Activated T-helper 1 cell treated with anti-CD3 and anti-CD28 coated beads, Interleukin-2, amount 50 U/mL, for 16 hours (primary cell): ENCODE measurements around the gene NLRC3.
"Not testable (repeated sequence)": the region's sequence is repeated elsewhere in the genome, so short reads cannot be mapped to it uniquely, and the experiment has no call there.

Source experiments
- DNase-seq, 2 donors: peaks; one replicate each; pipeline ENCODE4 v3.0.0-alpha.2; 2020; ENCODE audit warnings: low read depth in 1 of 2, low spot score in 1 of 2

NLRC3 gene

GRCh38 chr16:3577302-3577752, at the start of gene NLRC3:
TSS of gene NLRC3 (minus strand) at chr16:3577403. CDS start at chr16:3565036, 12,367 bp downstream.
- DNase-seq, result peak; percentile 13 to 30

- DNase-seq, result no peak
Observed at GRCh38 chr16:3625911-3626732, 48.9 kb upstream of the NLRC3 start.

GRCh38 chr16:3625331-3625730, 48.1 kb upstream of the NLRC3 start:
- DNase-seq, result no peak

GRCh38 chr16:3623642-3624041, 46.4 kb upstream of the NLRC3 start:
- no peak for DNase-seq

- DNase-seq, result no peak
Observed at GRCh38 chr16:3618769-3619141, 41.6 kb upstream of the NLRC3 start.

DNA sequence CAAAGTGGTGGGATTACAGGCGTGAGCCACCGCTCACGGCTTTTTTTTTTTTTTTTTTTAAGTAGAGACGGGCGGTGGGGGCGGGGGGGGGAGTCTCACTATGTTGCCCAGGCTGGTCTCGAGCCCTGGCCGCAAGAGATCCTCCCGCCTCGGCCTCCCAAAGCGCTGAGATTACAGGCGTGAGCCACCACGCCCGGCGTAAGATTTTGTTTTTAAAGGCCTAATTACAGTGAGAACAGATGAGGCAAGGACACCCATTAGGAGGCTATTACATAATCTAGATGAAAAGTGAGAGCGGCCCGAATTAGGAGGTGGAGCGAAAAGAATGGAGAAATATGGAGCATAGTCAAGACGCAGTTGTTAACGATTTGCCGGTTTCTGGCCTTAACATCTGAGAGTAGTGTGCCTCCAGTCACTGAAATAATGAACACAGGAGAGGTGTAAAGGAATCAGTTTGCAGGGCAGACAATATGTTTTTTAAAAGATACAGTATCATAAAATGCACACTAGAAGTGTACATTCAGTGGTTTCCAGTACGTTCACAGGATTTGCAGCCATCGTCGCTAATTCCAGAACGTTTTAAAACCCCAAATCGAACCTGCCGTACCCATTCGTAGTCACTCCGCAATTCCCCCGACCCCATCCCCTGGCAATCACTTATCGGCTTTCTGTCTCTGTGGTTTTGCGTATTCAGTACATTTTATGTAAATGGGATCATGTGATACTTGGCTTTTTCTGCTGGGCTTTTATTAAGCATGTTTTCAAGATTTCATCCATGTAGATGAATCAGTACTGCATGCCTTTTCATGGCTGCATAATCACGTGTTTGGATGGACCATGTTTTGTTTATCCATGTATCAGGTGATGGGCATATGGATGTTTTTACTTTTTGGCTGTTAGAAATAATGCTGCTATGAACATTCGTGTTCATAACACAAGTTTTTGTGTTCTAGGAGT, 35.6 kb upstream of the NLRC3 start:
- DNase-seq, result no peak

DNA sequence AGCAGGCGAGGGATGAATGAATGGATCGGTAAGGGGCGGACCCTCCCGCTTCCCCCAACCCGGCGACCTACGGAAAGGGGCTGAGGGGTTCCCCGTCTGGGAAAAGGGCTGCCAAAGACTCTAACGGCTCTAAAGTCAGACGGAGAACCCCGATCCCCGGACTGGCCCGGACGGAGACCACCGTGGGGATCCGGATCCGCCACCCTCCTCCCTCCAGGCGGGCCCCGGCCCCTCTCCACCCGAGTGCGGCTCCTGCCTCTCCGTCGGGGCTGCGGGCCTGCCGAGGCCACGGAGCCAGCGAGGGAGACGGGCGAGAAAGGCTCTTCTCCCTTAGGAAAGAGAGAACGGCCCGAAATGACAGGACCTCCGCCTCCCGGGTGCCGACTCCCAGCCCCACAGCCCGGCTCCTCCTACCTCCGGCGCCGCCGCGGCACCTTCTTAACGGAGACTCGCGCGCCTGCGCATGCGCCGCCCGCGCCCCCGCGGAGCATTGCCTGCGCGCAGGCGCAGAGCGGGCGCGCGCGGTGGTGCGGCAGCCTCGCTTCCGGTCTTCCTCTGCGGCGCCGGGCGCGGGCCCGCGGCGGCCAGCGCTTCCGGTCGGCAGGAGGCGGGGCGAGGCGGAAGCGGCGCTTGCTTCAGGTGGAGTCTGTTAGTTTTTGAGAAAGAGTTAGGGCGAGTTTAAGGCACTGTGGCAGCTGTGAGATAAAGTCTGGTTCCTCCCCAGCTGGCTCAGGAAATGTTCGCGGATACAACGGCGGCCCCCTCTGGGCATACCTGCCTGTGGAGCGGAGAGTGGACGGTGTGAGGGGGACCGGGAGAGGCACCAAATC, 34.2 kb upstream of the NLRC3 start, which contains the start of gene SLX4:
SLX4 (minus strand) TSS at position 461 of the 830 bp plus-strand sequence. CDS start 2,642 bp downstream, outside the sequence.
- peak; percentile 74 to 88 for DNase-seq

DNA sequence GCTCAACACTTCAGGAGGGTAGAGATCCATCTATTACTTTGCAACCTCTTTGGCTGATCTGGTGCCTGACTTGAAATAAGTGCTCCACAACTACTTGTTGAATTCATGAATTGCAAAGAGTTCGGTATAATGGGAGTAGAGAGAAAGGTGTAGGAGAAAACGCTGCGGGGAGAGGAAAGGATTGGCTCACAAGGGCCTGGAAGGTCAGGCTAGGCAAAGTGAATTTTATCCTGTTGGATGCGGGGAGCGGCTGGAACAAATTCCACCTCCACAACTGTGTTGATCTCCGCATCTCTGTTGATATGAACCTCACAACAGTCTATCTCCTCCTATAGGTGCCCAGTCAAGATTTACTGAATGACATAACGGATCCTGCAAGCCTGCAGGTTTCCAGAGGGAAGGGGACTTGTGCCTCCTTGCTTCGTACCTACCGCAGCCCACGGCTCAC, 33.5 kb upstream of the NLRC3 start:
- DNase-seq, result no peak

- no peak for DNase-seq
Observed at GRCh38 chr16:3609895-3610697, 32.9 kb upstream of the NLRC3 start.

DNA sequence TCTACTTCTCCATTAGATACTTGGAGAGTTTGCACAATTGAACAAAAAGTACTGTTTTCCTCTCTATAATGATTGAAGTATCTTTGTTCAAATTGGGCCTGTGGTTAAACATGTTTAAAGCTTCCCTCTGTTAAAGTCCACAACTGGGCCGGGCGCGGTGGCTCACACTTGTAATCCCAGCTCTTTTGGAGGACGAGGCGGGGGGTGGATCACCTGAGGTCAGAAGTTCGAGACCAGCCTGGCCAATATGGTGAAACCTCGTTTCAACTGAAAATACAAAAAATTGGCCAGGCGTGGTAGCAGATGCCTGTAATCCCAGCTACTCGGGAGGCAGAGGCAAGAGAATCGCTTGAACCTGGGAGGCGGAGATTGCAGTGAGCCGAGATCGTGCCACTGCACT, 31.8 kb upstream of the NLRC3 start:
- not testable (repeated sequence) for DNase-seq

- no peak for DNase-seq
Observed at GRCh38 chr16:3608069-3608468, 30.9 kb upstream of the NLRC3 start.

- DNase-seq, result no peak
Observed at GRCh38 chr16:3607634-3608033, 30.4 kb upstream of the NLRC3 start.

DNA sequence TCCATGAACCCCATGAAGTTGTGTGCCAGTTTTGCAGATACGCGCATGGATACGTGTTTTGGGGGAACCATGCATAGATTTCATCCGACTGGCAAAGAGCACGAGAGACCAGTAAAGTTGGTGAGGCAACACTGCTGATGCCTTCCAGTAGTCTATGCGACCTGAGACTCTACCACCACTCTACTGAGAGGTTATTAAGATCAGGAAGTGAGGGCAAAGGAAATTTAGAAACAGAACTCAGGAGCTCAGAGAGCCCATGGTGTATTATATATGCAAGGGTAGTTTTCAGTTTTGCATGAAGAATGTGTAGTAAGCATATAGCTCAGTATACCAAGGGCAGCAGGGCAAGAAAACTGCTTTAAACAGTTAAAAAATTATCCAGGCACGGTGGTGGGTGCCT, 30.0 kb upstream of the NLRC3 start:
- no peak for DNase-seq

GRCh38 chr16:3606441-3606840, 29.2 kb upstream of the NLRC3 start:
- DNase-seq, result no peak

GRCh38 chr16:3602320-3602653, 25.1 kb upstream of the NLRC3 start:
- no peak for DNase-seq

DNA sequence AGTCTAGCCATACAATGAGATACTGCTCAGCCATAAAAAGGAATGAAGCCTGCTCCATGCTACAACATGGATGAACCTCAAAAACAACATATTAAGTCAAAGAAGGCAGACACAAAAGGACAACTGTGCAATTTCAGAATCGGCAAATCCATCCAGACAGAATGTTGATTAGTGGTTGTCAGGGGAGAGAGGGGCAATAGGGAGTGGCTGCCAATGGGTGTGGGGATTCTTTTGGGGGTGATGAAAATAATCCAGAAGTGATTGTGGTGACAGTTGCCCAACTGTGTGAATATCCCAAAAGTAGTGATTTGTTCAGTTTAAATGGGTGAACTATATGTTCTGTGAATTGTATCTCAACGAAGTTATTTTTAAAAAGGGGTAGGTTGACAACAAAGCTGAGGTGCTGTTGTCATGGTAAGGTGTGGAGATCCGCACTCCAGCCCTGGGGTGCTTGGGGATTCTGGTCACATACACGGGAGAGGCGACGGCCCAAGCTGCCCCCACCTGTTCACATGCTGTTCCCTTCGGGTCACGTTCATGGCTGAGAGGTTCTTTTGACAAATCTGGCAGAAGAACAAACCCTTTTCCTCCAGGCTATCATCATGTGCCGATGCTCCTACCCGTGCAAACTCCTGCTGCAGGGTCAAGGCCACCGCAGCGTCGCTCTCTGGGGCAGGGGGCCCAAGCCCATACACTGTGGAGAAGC, 24.6 kb upstream of the NLRC3 start:
- no peak for DNase-seq

- DNase-seq, result no peak
Observed at GRCh38 chr16:3599922-3600321, 22.7 kb upstream of the NLRC3 start.

DNA sequence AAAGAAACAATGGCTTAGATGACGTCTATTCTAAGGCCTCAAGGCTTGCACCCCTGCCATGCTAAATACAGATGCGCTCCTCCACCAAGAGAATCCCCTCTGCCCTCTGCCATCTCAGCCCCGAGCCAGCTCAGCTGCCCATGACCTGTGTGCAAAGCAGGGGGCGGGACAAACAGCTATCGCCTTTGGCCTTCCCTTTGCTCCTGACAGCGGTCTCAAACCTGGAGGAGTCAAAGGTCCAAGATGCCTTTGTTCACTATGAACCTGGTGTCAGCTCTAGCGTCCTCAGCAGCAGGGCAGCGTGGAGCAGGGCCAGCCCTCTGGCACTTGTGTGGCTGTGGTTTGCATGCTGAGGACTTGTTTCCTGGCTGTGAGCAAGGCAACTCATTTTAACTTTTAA, 21.9 kb upstream of the NLRC3 start:
- no peak for DNase-seq

GRCh38 chr16:3598236-3598635, 21.0 kb upstream of the NLRC3 start:
- DNase-seq, result no peak

- DNase-seq, result no peak
Observed at GRCh38 chr16:3597676-3598075, 20.5 kb upstream of the NLRC3 start.
